ENCODE results near the gene CNOT8.
"Not testable (repeated sequence)": the region's sequence is repeated elsewhere in the genome, so short reads cannot be mapped to it uniquely, and the experiment has no call there.

Gene CNOT8

DNA sequence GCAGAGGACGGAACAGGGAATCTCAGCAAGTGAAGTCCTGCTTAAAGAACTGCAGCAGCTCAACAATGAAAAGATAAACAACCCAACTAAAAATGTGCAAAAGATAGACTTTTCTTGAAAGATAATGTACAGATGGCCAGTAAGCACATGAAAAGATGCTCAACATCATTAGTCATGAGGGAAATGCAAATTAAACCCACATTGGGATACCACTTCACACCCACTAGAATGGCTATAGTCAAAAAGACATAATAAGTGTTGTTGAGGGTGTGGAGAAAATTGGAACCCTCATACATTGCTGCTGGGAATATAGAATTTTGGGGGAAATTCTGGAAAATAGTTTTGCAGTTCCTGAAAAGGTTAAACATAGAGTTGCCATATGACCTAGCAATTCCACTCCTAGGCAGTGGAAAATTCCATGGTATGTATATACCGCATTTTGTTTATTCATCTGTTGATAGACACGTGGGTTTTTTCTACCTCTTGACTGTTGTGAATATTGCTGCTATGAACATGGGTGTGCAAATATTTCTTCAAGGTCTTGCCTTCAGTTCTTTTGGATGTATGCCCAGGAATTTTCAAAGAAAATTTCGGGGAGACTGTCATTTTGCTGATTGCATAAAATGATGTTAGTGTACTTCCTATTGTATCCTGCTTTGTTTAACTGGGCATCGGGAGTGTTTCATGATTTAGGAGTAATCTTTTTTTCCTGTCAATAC lies 7.2 kb downstream of the CNOT8 start:
- no peak for DNase-seq (ENCODE audit: low spot score)

DNA sequence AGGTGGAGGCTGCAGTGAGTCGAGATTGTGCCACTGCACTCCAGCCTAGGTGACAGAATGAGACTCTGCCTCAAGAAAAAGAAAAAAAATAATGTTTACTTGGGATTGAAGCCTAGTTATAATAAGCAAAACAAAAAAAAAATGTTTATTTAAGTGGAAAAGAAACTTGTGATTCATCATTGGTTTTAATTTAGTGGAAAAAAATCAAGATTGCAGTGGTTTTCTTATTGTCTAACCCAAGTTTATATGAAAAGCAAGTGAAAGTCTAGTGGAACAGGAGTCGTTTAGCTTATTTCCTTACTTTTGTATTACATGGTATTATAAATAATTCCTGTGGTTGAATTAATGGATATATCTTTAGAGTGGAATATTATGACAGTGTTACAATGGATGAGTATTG lies 8.4 kb downstream of the CNOT8 start:
- no peak for DNase-seq (ENCODE audit: low spot score)

DNA sequence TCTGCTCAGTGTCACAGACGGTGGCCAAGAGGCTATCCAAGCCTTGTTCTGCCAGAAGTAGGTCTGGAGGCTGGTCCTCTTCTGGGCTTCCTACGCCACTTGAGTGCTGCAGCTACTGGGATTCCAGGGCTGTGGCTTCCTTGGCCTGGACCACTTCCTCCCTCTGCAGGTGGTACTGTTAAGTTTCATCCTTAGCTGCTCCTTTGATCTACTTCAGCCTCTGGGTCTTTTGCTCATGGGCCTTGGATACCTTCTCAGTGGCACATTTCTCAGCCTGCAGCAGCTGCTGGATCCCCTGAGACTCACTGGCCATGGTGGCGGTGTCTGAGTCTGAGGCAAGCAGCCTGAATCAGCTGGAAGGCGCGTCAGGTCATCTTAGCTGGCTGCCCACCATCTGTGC lies 10.3 kb downstream of the CNOT8 start:
- peak; percentile 42 for DNase-seq (ENCODE audit: low spot score)

DNA sequence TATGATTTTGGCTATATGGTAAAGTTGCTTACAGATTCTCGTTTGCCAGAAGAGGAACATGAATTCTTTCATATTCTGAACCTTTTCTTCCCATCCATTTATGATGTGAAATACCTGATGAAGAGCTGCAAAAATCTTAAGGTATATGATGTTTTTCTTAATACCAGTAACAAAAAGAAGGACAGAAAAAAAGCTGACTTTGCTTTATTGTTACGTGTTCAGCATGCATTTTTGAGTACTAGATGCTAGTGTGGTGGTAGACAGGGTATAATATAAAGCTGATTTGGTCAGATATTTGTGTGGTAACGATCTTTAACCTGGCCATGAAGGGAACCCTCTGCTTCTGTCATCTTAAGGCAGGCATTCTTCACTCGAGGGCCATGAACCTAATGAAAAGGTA lies 13.3 kb downstream of the CNOT8 start:
- no peak for DNase-seq (ENCODE audit: low spot score)

DNA sequence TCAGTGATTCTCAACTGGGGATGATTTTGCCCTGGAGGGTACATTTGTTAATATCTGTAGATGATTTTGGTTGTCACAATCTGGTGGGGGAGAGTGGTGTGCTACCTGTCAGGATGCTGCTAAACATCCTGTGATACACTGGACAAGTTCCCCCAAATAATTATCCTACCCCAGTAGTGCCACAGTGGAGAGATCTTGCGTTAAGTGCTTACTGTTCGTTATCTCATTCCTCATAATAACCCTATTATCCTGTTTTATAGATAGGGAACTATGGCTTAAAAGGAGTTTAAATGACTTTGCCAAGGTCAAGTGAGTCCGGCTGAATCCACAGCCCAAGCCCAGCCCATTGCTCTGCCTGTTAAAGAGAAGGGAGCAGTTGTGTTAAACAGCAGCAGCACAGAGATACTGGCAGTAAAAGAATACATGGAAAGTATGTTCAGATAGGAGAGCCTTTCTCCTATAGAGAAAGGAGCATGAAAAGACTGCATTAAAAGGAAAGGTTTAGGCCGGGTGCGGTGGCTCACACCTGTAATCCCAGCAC lies 15.4 kb downstream of the CNOT8 start:
- no peak for DNase-seq (ENCODE audit: low spot score)

DNA sequence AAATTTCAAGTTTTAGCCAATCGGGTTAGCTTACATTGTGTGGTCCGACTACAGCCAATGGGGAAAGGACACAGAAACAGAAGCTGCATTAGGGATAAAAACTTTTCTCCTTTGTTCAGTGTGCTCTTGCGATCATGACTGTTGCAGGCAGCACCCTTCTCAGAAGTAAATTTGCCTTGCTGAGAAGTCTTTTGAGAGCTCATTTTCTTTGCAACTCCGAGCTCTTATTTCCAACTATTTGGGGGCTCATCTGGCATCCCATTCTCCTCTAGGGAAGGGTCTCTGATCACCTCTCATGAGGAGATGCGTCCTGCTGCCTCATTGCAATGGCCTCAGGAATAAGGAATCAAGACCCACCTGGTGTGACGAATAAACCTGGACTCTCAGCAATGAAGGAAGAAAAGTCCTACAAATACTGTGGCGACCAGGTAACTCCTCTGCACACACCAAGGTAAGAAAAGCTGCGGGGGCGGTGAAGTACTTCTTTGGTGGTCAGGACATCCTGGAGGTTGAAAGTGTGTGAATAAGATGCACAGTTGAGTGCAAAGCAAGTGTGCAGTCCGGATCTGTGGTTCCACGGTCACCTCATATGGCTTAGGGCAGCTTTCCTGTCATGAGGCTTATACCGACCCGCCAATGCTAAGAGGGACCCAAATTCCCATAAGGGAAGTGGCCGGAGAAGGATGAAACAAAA lies 20.4 kb downstream of the CNOT8 start:
- DNase-seq (ENCODE audit: low spot score), result peak; percentile 5

DNA sequence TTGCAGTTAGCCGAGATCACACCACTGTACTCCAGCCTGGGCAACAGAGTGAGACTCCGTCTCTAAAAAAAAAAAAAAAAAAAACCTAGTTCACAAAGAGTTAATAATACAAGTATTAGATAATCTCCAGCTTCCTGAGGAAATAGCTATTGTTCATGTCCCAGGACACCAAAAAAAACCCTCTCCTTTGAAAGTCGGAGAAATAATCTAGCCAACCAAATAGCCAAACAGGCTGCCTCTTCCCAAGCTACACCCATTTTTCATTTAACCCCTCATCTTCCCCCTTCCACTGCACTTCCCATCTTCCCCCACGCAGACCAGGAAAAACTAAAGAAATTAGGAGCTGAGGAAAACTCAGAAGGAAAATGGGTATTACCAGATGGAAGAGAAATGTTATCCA lies 23.6 kb downstream of the CNOT8 start:
- no peak for DNase-seq (ENCODE audit: low spot score)

DNA sequence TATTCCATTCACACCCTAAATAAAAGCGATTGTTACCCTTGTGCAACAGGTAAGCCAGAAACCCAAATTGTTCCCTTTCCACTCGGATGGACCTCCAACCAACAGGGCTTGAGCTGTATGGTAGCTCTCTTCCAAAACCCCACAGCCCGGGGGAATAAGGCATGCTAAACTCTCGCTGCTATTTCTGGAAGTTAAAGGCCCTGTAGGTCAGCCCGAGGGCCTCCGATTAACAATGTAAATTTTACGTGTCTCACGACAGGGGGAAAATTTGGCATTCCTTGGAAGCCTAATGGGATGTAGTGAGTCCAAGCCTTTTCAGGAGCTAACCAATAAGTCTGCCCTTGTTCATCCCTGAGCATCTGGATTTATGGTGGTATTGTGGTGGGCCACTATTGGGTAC lies 26.0 kb downstream of the CNOT8 start:
- DNase-seq (ENCODE audit: low spot score), result no peak

DNA sequence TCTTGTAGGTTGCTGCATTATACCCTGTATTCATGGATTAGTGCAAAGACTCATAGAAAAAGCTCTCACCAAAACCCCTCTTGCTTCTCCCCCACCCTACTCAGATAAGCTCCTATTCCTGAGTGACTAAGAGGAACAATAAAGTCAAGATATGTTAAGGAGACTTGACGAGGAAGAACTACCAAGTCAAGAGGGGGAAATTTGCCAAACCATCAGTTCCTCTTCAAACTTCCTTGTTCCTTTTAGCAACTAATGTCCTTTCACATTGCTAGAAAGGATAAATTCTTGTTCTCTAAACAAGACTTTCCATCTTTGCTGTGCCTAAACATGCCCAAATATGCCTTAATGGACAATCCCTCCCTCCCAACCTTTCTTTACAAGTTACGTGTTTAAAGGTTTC lies 27.0 kb downstream of the CNOT8 start:
- no peak for DNase-seq (ENCODE audit: low spot score)

DNA sequence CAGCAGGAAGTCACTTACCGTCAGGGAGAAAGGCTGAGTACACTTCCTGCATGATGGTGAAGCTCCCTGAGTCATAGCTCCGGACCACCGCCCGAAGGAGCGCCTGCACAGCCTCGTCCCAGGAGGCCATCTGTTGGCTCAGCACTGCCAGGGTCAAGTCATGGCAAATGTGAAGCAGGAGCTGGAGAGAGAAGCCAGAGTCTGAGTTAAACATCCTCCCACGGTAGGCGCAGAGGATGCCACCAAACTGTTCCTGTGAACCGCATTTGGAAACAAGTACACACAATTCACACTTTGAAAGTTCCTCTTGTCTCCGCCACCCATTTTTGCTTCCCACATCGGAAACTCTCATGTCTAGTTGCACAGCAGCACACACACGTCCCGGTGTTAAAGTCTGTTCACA lies 33.9 kb downstream of the CNOT8 start:
- no peak for DNase-seq (ENCODE audit: low spot score)

DNA sequence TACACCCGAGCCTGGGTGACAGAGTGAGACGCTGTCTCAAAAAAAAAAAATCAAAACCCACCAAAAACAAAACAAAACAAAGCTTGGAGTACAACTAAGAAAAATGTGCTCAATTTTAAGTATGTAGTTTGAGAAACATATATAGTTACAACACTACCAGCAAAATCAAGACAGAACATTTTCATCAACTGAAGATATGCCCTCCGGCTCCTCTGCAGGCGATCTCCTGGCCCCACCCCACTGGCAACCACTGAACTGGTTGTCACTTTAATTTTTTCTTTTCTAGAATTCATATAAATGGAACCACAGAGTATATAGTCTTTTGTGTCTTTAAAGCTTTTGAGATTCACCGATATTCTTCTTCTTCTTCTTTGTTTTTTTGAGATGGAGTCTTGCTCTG lies 35.0 kb downstream of the CNOT8 start:
- DNase-seq (ENCODE audit: low spot score), result no peak

DNA sequence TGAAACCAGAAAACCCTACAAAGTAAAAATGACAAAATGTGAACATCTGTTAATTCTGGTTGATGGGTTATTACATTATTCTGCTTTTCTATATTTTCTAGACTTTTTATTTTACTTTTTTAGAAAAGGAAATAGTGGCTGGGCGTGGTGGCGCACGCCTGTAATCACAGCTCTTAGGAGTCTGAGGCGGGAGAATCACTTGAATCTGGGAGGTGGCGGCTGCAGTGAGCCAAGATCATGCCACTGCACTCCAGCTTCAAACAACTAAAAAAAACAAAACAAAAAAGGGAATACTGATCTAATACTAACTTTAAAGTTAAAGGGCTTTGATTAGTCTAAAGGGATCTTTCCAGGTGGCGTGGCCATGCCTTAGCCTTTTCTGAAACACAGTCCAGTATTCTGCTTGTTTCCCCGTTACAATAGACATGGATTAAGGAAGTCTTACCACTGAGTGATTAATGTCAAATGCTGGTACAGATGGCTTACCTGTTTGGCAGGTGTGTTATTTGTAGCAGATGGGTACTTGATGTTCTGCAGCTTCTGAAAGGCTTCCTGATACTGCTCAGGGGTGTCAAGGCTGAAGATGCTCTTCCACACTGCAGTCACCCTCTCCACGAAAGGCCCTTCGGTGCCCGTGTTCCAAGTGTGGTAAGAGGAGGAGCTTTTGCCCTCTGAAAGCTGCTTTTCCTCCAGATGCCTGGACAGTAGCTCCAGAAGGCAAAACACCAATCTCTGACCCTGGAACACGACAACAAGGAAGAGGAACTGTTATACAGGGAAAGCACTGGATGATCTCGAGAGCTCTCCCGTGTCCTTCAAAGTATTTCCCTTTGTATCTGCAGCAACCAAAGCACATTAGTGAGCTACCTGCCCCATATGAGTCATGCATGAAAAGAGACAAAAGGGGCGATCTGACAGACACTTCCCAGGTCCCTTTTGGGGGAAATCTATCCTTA lies 37.5 kb downstream of the CNOT8 start:
- no peak for DNase-seq (ENCODE audit: low spot score)

DNA sequence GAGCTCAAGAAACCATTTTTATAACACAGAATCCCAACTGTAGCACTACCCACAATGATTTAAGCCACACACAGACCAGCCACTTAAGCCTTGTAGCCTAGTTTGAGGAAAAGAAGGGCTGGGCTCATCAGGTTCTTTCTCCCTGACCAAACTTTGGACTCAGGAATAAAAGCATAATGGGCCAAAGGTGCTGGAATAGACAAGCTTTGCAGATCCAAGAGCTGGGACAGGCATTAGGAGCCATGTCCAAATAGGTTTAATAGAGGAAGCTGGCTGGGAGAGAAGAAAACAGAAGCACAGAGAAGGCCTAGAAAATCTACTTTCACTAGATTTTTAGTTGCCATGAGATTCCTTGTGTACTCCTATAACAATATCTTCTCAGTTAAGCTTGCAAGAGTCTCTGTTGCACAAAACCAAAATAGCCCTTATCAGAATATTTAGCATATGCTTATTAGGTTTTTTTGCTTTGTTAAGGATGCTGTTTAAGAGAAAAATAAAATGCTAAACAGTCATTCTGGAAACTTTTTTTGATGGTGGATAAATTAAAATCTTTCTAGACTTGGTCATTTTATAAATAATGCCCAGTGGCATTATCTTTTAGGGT lies 38.2 kb downstream of the CNOT8 start:
- no peak for DNase-seq (ENCODE audit: low spot score)

DNA sequence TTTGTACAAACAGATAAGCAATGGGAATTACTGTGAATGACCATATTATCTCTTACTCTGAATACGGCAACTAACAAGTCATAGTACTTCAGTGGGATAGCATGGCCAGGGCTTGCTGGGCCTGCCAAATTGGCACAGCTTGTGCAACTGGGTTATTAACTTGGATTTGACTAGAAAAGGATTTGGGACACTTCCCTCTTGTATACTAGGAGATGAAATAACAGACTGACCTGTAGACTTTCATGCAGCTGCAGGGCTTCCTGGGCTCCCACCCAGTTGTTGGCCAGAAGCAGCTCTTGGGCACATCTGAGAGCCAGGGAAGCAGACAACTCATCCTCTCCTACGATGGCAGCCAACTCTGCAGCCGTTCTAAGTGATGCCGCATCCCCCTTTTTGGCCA lies 39.8 kb downstream of the CNOT8 start:
- no peak for DNase-seq (ENCODE audit: low spot score)

DNA sequence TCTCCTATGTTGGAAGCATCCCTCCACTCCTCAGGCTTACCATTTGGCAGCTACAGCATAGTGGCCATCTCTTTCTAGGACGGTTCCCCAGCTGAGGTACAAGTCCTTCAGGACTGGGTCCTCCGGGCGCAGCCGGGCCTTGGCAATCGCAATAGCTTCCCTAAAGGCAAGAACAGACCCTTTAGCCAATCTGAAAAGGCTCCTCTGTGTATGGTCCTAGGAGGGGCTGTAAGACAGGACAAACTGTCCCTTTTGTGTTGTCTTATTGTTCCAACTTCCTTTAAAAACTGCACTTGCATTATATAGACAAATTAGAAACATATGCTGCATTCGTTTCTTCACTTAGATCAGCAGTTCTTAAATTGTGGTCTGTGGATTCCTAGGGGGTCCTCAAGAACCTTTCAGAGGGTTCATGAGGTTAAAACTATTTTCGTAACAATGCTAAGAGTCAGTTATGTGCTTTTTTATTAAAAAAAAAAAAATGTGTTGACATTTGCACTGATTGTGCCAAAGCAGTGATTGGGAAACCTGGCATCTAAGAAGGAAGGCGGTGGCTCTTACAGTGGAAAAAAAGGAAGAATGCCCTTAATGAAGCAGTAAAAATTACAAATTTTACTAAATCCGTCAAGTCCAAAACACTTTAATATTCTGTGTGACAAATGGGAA lies 40.9 kb downstream of the CNOT8 start:
- no peak for DNase-seq (ENCODE audit: low spot score)

DNA sequence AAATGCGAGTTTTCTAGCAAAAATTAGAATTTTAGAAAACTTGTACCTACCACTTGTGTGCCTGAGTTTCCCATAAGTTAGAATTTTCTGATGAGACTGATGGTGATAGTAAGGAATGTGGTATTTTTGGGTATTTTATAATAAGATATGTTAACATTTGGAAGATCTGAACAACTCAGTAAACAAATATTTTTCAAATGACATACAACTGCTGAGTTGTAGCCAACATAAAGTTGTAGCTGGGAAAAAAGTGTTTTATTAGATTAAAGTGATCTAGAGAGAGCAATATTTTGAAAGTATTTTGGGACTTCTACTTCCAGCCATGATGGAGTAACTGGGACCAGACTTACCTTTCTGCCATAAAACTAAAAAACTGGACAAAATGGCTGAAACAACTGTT lies 41.6 kb downstream of the CNOT8 start:
- DNase-seq (ENCODE audit: low spot score), result no peak

DNA sequence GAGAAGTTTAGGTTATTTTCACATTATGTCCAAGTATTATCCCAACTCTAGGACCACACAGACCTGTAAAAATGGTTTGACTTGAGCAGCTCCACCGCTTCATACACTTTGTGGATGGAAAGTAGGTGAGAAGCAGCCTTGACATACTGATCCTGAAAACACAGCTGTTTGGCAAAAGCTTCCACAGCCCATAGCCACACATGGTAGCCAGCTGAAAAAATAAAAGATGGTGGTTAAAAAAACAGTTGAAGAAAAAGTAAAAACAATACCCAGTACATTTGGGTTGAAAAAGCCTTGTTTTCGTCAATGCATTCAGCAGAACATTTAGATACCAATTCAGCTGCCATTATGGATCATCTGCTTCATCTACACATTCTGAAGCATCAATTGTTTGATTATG lies 42.8 kb downstream of the CNOT8 start:
- no peak for DNase-seq (ENCODE audit: low spot score)

DNA sequence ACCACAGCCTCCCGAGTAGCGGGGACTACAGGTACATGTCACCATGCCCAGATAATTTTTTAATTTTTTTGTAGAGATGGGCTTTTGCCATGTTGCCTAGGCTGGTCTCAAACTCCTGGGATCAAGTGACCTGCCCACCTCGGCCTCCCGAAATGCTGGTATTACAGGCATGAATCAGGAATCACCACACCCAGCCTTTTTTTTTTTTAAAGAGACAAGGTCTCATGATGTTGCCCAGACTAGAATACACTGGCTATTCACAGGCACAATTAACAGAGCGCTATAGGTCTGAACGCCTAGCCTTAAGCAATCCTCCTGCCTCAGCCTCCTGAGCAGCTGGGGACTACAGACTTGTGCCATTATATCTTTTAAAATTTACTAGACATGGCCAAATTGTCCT lies 43.5 kb downstream of the CNOT8 start:
- DNase-seq (ENCODE audit: low spot score), result no peak

DNA sequence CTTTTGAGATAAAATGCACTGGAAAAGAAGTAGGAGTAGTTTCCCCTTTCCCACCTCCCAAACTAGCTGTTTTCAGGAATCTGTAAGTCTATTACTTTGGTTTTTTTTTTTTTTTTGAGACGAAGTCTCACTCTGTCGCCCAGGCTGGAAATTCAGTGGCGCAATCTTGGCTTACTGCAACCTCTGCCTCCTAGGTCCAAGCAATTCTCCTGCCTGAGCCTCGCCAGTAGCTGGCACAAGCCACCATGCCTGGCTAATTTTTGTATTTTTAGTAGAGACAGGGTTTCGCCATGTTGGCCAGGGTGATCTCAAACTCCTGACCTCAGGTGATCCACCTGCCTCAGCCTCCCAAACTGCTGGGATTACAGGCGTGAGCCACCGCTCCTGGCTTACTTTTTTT lies 47.2 kb downstream of the CNOT8 start:
- DNase-seq (ENCODE audit: low spot score), result not testable (repeated sequence)

DNA sequence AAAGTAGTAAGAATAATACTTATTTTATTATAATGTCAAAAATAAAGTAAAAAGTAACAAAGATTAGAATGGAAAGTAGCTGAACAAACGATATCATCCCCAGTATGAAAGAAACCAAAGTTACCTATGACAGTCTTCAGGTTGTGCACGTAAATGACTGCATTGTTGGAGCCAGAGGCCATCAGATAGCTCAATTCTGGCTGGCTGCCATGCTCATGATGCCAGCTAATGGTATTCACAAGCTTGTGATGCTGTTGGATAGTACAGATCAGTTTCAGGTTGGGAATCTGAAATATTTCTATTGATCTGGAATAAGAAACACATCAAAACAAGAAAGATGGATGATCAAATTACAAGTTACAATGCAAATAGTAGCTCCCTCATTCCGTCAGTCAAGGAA lies 58.4 kb downstream of the CNOT8 start:
- DNase-seq (ENCODE audit: low spot score), result no peak

DNA sequence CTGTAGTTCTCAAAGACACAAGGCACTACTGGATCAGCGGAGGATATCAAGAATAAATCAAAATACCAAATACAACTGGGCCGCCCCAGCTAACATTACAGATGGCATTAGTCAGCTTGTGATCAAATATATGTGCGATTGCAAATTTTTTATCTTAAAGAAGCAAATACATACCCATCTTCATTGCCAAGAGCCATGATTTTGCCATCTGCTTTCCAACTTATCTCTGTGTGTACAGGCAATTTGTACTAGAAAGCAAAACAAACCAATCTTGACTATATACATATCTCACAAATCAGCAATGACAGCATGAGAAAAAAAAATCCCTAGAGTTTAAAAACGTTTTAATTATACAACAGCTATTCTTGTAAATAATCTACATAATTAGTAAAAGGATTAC lies 59.3 kb downstream of the CNOT8 start:
- no peak for DNase-seq (ENCODE audit: low spot score)
